Measurements from ENCODE around the gene CST4.
"Not testable (repeated sequence)": the region's sequence is repeated elsewhere in the genome, so short reads cannot be mapped to it uniquely, and the experiment has no call there.

- not testable (repeated sequence) for TF ChIP-seq CTCF (IDR thresholded peaks at IDR 0.05); ZFX (IDR thresholded peaks at IDR 0.05; ENCODE audit: borderline replicate concordance)
Measured at GRCh38 chr20:23685529-23685896, 3.3 kb downstream of the CST4 start.

All from 22Rv1 (cell line).